Smooth muscle cell (in vitro differentiated cells): ENCODE data around the gene TTLL6. TPM values are rescaled to one million over a fixed set of nuclear protein-coding genes. Genes with fewer than 3 reads are reported as not detected.
A peak's percentile ranks its signal among the peaks of the same experiment; 100 is the strongest.

Experiments
- DNase-seq: peaks from one replicate; lab custom pipeline; 2025; ENCODE audit not compliant: unreplicated experiment; lab: John Stamatoyannopoulos, UW
- H2AFZ ChIP-seq: fragments of 200-600 bp; sonication (generic); 2 replicates; pipeline ENCODE4 v1.6.0; 2016; ENCODE audit warnings: antibody characterized with exemption, low read depth, mild to moderate bottlenecking
- H3F3A ChIP-seq: fragments of 200-600 bp; sonication (generic); 2 replicates; pipeline ENCODE4 v1.6.0; 2017; ENCODE audit warnings: antibody characterized with exemption, low read depth
- H3K27ac ChIP-seq: fragments of 200-600 bp; sonication (generic); 2 replicates; pipeline ENCODE4 v1.5.1; 2016; ENCODE audit warnings: low read depth, mild to moderate bottlenecking
- H3K27me3 ChIP-seq: fragments of 200-600 bp; sonication (generic); 2 replicates; pipeline ENCODE4 v1.6.1; 2016; ENCODE audit warnings: low read depth, mild to moderate bottlenecking
- H3K36me3 ChIP-seq: fragments of 200-600 bp; sonication (generic); 2 replicates; pipeline ENCODE4 v1.5.1; 2016; ENCODE audit warnings: low read depth
- H3K4me1 ChIP-seq: fragments of 200-600 bp; sonication (generic); 2 replicates; pipeline ENCODE4 v1.5.1; 2016; ENCODE audit warnings: low read depth
- H3K4me2 ChIP-seq: fragments of 200-600 bp; sonication (generic); 2 replicates; pipeline ENCODE4 v1.6.0; 2016; ENCODE audit warnings: mild to moderate bottlenecking
- H3K4me3 ChIP-seq: fragments of 200-600 bp; sonication (generic); 2 replicates; pipeline ENCODE4 v1.5.1; 2016; ENCODE audit warnings: mild to moderate bottlenecking
- H3K79me2 ChIP-seq: fragments of 200-600 bp; sonication (generic); 2 replicates; pipeline ENCODE4 v1.6.0; 2016; ENCODE audit warnings: low read depth, mild to moderate bottlenecking
- H3K9ac ChIP-seq: fragments of 200-600 bp; sonication (generic); 2 replicates; pipeline ENCODE4 v1.6.0; 2016; ENCODE audit warnings: low read depth
- H3K9me3 ChIP-seq: fragments of 200-600 bp; sonication (generic); replicated peaks from 2 replicates; pipeline ENCODE4 v1.5.1; 2016; ENCODE audit warnings: low read depth
- H4K20me1 ChIP-seq: fragments of 200-600 bp; sonication (generic); 2 replicates; pipeline ENCODE4 v1.6.0; 2016; ENCODE audit warnings: low read depth
- WGBS: methylation state at CpG from one replicate; pipeline ENCODE4 v1.1.7; 2016; ENCODE audit warnings: low lambda C conversion rate; 5-methylcytosine and 5-hydroxymethylcytosine counted together
- polyA plus RNA-seq: library from polyadenylated mRNA; unstranded; fragments of >200 nt; fragmentation: Nextera tagmentation; extraction: Ambion mirVana; gene quantifications from 2 replicates; pipeline ENCODE4 v1.2.1, GENCODE V29; 2016
- total RNA-seq: library from RNA; depleted of rRNA; stranded (reverse); fragments of >200 nt; gene quantifications from 2 replicates; pipeline ENCODE4 v1.2.3, GENCODE V29; 2014
- TF ChIP-seq, protein P1 (sequence below): fragments of 200-600 bp; sonication (generic); IDR thresholded peaks from 2 replicates; pipeline ENCODE4 v1.5.1; 2017; ENCODE audit warnings: borderline replicate concordance, mild to moderate bottlenecking, antibody characterized with exemption; ENCODE audit not compliant: insufficient read depth, poor library complexity, severe bottlenecking

TTLL6 gene
- total and polyA plus RNA-seq, 2 experiments from 2014 or later: 0.41 TPM; not detected in 1

DNA sequence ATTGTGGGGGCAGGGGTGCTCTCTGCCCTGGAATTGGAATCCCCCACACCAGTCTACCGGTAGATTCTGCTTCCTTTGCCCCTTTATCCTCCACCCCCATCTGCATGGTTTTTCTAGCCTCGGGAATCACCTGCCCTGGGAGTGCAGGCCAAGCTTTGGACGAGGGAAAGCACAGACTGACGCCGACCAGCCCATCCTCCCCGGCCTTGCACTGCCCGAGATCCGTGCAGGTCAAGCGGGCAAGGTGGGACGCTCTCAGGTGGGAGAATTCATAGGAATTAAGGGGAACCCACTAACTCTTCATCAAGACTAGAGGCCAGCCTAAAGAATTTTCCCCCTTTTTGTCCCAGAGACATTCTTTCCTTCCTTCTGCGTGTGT, 78.6 kb downstream of the TTLL6 start:
- no peak overlapping the region for H3K9ac ChIP-seq
- peaks cover 98% of the 10 kb centered on the region for H3K27me3 ChIP-seq
- no peak overlapping the region for H2AFZ ChIP-seq
- WGBS: 43% methylated on average over 11 of the region's 11 CpGs
- no peak overlapping the region for H3K27ac ChIP-seq
- peak overlapping the region; percentile 27 for H3K4me2 ChIP-seq
- no peak for DNase-seq
- H3K36me3 ChIP-seq: no peaks in the 10 kb centered on the region
- H3K4me1 ChIP-seq: no peaks in the 10 kb centered on the region
- no peaks in the 10 kb centered on the region for H3F3A ChIP-seq
- TF ChIP-seq, protein P1, sequence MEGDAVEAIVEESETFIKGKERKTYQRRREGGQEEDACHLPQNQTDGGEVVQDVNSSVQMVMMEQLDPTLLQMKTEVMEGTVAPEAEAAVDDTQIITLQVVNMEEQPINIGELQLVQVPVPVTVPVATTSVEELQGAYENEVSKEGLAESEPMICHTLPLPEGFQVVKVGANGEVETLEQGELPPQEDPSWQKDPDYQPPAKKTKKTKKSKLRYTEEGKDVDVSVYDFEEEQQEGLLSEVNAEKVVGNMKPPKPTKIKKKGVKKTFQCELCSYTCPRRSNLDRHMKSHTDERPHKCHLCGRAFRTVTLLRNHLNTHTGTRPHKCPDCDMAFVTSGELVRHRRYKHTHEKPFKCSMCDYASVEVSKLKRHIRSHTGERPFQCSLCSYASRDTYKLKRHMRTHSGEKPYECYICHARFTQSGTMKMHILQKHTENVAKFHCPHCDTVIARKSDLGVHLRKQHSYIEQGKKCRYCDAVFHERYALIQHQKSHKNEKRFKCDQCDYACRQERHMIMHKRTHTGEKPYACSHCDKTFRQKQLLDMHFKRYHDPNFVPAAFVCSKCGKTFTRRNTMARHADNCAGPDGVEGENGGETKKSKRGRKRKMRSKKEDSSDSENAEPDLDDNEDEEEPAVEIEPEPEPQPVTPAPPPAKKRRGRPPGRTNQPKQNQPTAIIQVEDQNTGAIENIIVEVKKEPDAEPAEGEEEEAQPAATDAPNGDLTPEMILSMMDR: no peak
- H4K20me1 ChIP-seq: no peaks in the 10 kb centered on the region
- no peaks in the 10 kb centered on the region for H3K79me2 ChIP-seq
- no peaks in the 10 kb centered on the region for H3K9me3 ChIP-seq
- no peak overlapping the region for H3K4me3 ChIP-seq

DNA sequence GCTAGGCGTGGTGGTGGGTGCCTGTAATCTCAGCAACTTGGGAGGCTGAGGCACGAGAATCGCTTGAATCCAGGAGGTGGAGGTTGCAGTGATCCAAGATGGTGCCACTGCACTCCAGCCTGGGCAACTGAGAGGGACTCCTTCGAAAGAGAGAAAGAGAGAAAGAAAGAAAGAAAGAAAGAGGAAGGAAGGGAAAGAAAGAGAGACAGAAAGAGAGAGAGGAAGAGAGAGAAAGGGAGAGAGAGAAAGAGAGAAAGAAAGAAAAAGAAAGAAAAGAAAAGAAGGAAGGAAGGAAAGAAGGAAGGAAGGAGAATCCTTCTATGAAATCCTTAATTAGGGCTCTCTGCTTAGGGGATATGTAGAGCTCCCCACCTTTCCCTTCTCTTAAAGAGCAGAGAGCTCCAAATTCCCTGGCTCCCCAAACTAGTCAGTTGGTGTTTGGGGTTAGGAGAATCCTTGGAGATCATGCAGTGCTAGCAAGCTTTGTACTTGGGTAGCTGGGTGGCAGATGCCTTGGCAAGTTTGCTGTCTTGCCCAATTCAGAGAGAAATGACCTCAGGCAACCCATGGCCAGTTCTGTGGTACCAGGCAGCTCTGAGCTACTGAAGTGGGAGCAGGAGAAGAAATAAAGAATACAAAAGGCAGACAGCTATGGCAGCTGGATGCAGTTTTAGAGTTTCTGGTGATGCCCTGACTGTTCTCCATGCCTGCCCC, 79.5 kb downstream of the TTLL6 start:
- no peaks in the 10 kb centered on the region for H3K36me3 ChIP-seq
- no peak overlapping the region for H3K4me3 ChIP-seq
- no peak for DNase-seq
- TF ChIP-seq, protein P1: no peak
- H4K20me1 ChIP-seq: no peaks in the 10 kb centered on the region
- H3K9ac ChIP-seq: no peak overlapping the region
- no peaks in the 10 kb centered on the region for H3F3A ChIP-seq
- no peaks in the 10 kb centered on the region for H3K79me2 ChIP-seq
- peaks cover 98% of the 10 kb centered on the region for H3K27me3 ChIP-seq
- H3K9me3 ChIP-seq: no peaks in the 10 kb centered on the region
- 93% methylated on average over 4 of the region's 4 CpGs for WGBS
- no peak overlapping the region for H3K4me2 ChIP-seq
- H2AFZ ChIP-seq: no peak overlapping the region
- no peak overlapping the region for H3K27ac ChIP-seq
- H3K4me1 ChIP-seq: no peaks in the 10 kb centered on the region

DNA sequence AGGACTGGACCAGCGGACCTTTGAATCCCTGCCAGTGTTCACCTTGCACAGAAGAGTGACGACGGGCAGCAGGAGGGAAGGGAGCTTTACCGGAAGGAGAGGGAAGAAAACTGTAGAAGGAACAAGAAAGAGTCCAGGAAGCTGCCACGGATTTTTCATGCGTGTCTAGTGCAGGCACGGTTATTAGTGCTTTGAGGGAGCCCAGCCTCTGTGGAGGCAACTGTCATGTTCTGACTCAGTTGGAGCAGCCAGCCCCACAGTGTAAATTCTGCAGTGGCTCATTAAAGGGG, 82.0 kb downstream of the TTLL6 start:
- H3K4me2 ChIP-seq: peak overlapping the region; percentile 83
- peaks cover 85% of the 10 kb centered on the region for H3K27me3 ChIP-seq
- H3K4me1 ChIP-seq: no peaks in the 10 kb centered on the region
- no peaks in the 10 kb centered on the region for H3K79me2 ChIP-seq
- no peak overlapping the region for H3K4me3 ChIP-seq
- no peaks in the 10 kb centered on the region for H3F3A ChIP-seq
- no peaks in the 10 kb centered on the region for H4K20me1 ChIP-seq
- H3K27ac ChIP-seq: peak overlapping the region; percentile 14
- WGBS: 25% methylated on average over 7 of the region's 7 CpGs
- no peaks in the 10 kb centered on the region for H3K36me3 ChIP-seq
- H3K9me3 ChIP-seq: no peaks in the 10 kb centered on the region
- H3K9ac ChIP-seq: no peak overlapping the region
- H2AFZ ChIP-seq: no peak overlapping the region
- TF ChIP-seq, protein P1: no peak
- DNase-seq: no peak
